ENCODE data around the gene CCDC146. TPM values are rescaled to one million over a fixed set of nuclear protein-coding genes. Genes with fewer than 3 reads are reported as not detected.

CCDC146 gene
- total RNA-seq, 1 experiment from 2014 or later, result 2.2 TPM

GRCh38 chr7:77244222-77244934 lies 122.0 kb downstream of the CCDC146 start:
- Histone ChIP-seq H3K27ac (ENCODE audit: low read depth, low read length, poor library complexity, severe bottlenecking) (no peak overlapping the region), H3K9me3 (ENCODE audit: low read depth, low read length, poor library complexity, severe bottlenecking) (no peaks in the 10 kb centered on the region), H3K4me3 (ENCODE audit: low read depth, low read length, poor library complexity, severe bottlenecking) (no peak overlapping the region), H3K36me3 (ENCODE audit: insufficient read depth, low read length, poor library complexity, severe bottlenecking) (no peaks in the 10 kb centered on the region), H3K4me1 (ENCODE audit: insufficient read depth, low read length, poor library complexity, severe bottlenecking) (no peaks in the 10 kb centered on the region), H3K27me3 (replicated peaks; ENCODE audit: insufficient read depth, low read depth, low read length, poor library complexity) (no peaks in the 10 kb centered on the region)
- intact Hi-C loops (cut with micrococcal nuclease; ENCODE audit: unreplicated experiment), result no loop called here
- ChIA-PET POLR2A (ENCODE audit: low non-redundant PET) (no interaction called here), CTCF (no interaction called here)
- no peak for DNase-seq (ENCODE audit: low spot score)
- TF ChIP-seq CTCF (conservative IDR thresholded peaks at IDR 0.05; ENCODE audit: low read depth, low read length), result no peak
- no peak for TF ChIP-seq EZH2 (IDR thresholded peaks at IDR 0.05; ENCODE audit: borderline replicate concordance, low read depth, low read length, poor library complexity, severe bottlenecking)
- BruUV-seq (replicated peaks), result no TSS peak

GRCh38 chr7:77245015-77245755 lies 122.8 kb downstream of the CCDC146 start:
- no peaks in the 10 kb centered on the region for H3K27me3 ChIP-seq (replicated peaks; ENCODE audit: insufficient read depth, low read depth, low read length, poor library complexity)
- no TSS peak for BruUV-seq (replicated peaks)
- H3K9me3 ChIP-seq (ENCODE audit: low read depth, low read length, poor library complexity, severe bottlenecking), result no peaks in the 10 kb centered on the region
- POLR2A ChIA-PET (ENCODE audit: low non-redundant PET), result no interaction called here
- H3K4me3 ChIP-seq (ENCODE audit: low read depth, low read length, poor library complexity, severe bottlenecking), result no peak overlapping the region
- no peaks in the 10 kb centered on the region for H3K4me1 ChIP-seq (ENCODE audit: insufficient read depth, low read length, poor library complexity, severe bottlenecking)
- CTCF ChIA-PET, result no interaction called here
- no peak for DNase-seq (ENCODE audit: low spot score)
- H3K36me3 ChIP-seq (ENCODE audit: insufficient read depth, low read length, poor library complexity, severe bottlenecking), result no peaks in the 10 kb centered on the region
- intact Hi-C loops (cut with micrococcal nuclease; ENCODE audit: unreplicated experiment), result loop anchor here (5.0 kb wide), 2 partner anchors 87 to 123 kb away; partner anchors contain the start of gene CCDC146
- TF ChIP-seq CTCF (conservative IDR thresholded peaks at IDR 0.05; ENCODE audit: low read depth, low read length) (no peak), EZH2 (IDR thresholded peaks at IDR 0.05; ENCODE audit: borderline replicate concordance, low read depth, low read length, poor library complexity, severe bottlenecking) (no peak)
- H3K27ac ChIP-seq (ENCODE audit: low read depth, low read length, poor library complexity, severe bottlenecking), result no peak overlapping the region

DNA sequence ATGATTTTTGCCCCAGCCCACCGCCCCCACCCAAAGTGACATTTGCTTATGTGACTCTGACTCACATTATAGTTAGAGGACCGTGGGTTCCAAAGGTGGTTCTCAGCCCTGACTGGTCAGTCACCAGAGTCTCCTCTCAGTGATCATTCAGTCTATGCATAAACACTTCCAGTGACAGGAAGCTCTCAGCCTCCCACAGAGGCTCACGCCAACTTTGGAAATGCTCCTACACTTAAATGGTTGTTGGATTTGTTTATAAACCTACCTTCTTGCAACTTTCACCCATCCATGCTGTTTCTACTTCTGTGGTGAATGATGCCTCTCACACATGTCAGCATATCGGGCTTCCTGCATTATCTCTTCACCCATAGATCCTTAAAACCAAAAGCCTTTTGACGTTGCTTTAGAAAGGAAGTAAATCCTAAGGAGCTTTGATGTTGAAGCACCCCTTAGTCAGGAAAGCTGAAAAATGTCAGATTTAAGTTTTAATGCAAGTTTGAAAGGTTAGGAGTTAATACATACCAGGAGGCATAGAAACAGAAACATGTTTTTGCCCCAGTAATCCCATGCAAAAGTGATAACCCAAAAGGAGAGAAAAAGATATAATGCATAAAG lies 123.7 kb downstream of the CCDC146 start:
- TF ChIP-seq CTCF (conservative IDR thresholded peaks at IDR 0.05; ENCODE audit: low read depth, low read length) (no peak), EZH2 (IDR thresholded peaks at IDR 0.05; ENCODE audit: borderline replicate concordance, low read depth, low read length, poor library complexity, severe bottlenecking) (no peak)
- Histone ChIP-seq H3K27ac (ENCODE audit: low read depth, low read length, poor library complexity, severe bottlenecking) (no peak overlapping the region), H3K36me3 (ENCODE audit: insufficient read depth, low read length, poor library complexity, severe bottlenecking) (no peaks in the 10 kb centered on the region), H3K4me3 (ENCODE audit: low read depth, low read length, poor library complexity, severe bottlenecking) (no peak overlapping the region), H3K27me3 (replicated peaks; ENCODE audit: insufficient read depth, low read depth, low read length, poor library complexity) (no peaks in the 10 kb centered on the region), H3K4me1 (ENCODE audit: insufficient read depth, low read length, poor library complexity, severe bottlenecking) (no peaks in the 10 kb centered on the region), H3K9me3 (ENCODE audit: low read depth, low read length, poor library complexity, severe bottlenecking) (no peaks in the 10 kb centered on the region)
- ChIA-PET POLR2A (ENCODE audit: low non-redundant PET) (interaction anchor here (0.6 kb wide), 1 partner anchor 181 kb away, joined by 5 read pairs; no protein-coding TSS in a partner anchor), CTCF (interaction anchor here (1.5 to 2.1 kb wide), 2 partner anchors 86 to 124 kb away, joined by 11 to 20 read pairs; partner anchors contain the start of gene CCDC146)
- no TSS peak for BruUV-seq (replicated peaks)
- DNase-seq (ENCODE audit: low spot score), result no peak
- intact Hi-C loops (cut with micrococcal nuclease; ENCODE audit: unreplicated experiment), result loop anchor here (5.0 kb wide), 2 partner anchors 86 to 124 kb away; partner anchors contain the start of gene CCDC146

All from A673 (cell line).